SKM-1 treated with dmso at 0.1 percent for 144 hours (cell line): ENCODE results near the gene KMT5C.
"Not testable (repeated sequence)": the region's sequence is repeated elsewhere in the genome, so short reads cannot be mapped to it uniquely, and the experiment has no call there.

Experiments
- DNase-seq: peaks from one replicate; lab custom pipeline; 2025; ENCODE audit not compliant: unreplicated experiment; lab: John Stamatoyannopoulos, UW

KMT5C gene

GRCh38 chr19:55316646-55317045, 23.0 kb upstream of the KMT5C start:
- DNase-seq = no peak

DNA sequence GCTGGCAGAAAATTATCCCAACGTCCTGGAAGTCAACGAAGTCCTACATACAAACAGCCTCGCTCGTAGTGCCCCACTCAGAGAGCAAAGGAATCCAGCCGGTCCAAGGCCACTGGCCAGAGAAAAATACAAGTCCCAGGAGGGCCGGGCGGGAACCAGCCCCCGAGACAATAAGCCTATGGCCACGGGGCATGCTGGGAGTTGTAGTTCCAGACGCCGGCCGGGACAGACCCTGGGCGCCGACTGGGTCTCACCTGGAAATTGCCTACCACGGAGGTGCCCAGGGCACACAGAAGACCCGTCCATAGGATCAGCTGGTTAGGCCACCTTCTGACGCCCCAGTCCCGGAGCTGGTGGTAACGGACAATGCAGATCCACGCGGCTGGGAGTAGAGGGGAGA, 19.9 kb upstream of the KMT5C start:
- no peak for DNase-seq

GRCh38 chr19:55320844-55321419, 18.7 kb upstream of the KMT5C start:
- DNase-seq = no peak

- DNase-seq = no peak
These were observed 18.1 kb upstream of the KMT5C start for GRCh38 chr19:55321466-55322137.

GRCh38 chr19:55322204-55322885, 17.3 kb upstream of the KMT5C start:
- no peak for DNase-seq

GRCh38 chr19:55324662-55325061, 15.0 kb upstream of the KMT5C start:
- DNase-seq = no peak

GRCh38 chr19:55325172-55325571, 14.5 kb upstream of the KMT5C start, which contains the start of gene TMEM150B:
Gene TMEM150B, minus strand, starts transcription at chr19:55325341. Its CDS starts 4,305 bp downstream, at chr19:55321036.
- DNase-seq = no peak

- not testable (repeated sequence) for DNase-seq
These were observed 10.8 kb upstream of the KMT5C start for GRCh38 chr19:55328774-55329318.

DNA sequence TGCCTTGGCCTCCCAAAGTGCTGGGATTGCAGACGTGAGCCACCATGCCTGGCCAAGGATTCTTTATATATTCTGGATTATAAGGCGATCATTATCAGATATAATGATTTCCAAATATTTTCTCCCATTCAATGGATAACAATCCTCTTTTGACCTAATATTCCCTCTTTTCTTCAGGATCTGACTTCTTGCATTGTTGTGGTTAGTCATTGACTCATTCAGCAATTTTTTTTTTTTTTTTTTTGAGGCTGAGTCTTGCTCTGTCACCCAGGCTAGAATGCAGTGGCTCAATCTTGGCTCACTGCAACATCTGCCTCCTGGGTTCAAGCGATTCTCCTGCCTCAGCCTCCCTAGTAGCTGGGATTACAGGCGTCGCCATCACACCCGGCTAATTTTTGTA, 9.9 kb upstream of the KMT5C start:
- DNase-seq = not testable (repeated sequence)

DNA sequence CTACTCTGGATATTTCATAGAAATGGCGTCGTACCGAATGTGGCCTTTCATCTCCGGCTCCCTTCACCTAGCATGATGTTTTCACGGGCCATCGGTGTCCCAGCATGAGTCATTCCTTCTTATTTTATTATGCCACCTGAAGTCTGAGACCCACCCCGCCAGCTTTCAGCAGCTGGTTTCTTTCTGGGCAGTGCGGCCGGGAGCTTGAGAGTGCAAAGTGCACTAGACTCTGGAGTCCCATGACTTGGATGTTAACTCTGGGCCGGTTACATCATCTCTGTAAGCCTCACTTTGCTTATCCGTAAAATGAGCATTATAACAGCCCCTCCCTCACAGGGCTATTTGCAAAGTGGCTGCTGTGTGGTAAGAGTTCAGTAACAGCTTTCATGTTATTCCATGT, 5.8 kb upstream of the KMT5C start:
- no peak for DNase-seq

DNA sequence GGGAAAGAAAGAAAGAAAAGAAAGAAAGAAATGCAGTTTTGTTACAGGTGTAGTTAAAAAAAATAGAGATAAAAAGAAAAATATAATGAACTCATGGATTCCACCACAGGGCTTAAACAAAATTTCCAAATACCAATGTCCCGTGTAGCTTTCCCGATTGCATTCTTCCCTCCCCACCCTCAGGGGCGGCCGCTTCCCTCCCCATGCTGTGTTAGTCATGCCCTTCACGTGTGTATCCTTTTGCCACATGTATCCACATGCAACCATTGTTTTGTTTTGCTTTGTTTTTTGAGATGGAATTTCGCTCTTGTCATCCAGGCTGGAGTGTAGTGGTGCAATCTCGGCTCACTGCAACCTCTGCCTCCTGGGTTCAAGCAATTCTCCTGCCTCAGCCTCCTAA, 3.6 kb upstream of the KMT5C start:
- no peak for DNase-seq

GRCh38 chr19:55339889-55340783, 460 bp downstream of the KMT5C start:
- no peak for DNase-seq

- DNase-seq = no peak
These were observed 1.1 kb downstream of the KMT5C start for GRCh38 chr19:55340784-55341147.

GRCh38 chr19:55341171-55341588, 1.5 kb downstream of the KMT5C start:
- DNase-seq = no peak

- DNase-seq = no peak
These were observed 2.2 kb downstream of the KMT5C start for GRCh38 chr19:55341595-55342531.

- DNase-seq = no peak
These were observed 4.8 kb downstream of the KMT5C start for GRCh38 chr19:55344444-55344843.

- DNase-seq = no peak
These were observed 5.6 kb downstream of the KMT5C start for GRCh38 chr19:55345101-55345817.

GRCh38 chr19:55345818-55346724, 6.4 kb downstream of the KMT5C start:
- DNase-seq = no peak
